Uterus (tissue), 2 donors: Measurements from ENCODE around the gene POTEJ.
"Not testable (repeated sequence)": the region's sequence is repeated elsewhere in the genome, so short reads cannot be mapped to it uniquely, and the experiment has no call there.

Experiments
- POLR2A ChIP-seq, 2 donors: fragments of 450-650 bp; IDR thresholded peaks; one replicate each; pipeline ENCODE4 v1.6.1; 2016; ENCODE audit warnings: antibody characterized with exemption in 2 of 2, mild to moderate bottlenecking in 1 of 2, moderate library complexity in 1 of 2
- TF ChIP-seq, protein P1 (sequence below), 4 experiments: fragments of 200-600 bp in 2 of 4; fragments of 450-650 bp in 2 of 4; sonication (generic) in 2 of 4; IDR thresholded peaks; one replicate each; pipeline ENCODE4 v1.5.1; 2016 to 2019; ENCODE audit warnings: antibody characterized with exemption in 4 of 4, mild to moderate bottlenecking in 2 of 4, moderate library complexity in 1 of 4

- not testable (repeated sequence) for TF ChIP-seq POLR2A (IDR thresholded peaks at IDR 0.05)
- TF ChIP-seq, protein P1, sequence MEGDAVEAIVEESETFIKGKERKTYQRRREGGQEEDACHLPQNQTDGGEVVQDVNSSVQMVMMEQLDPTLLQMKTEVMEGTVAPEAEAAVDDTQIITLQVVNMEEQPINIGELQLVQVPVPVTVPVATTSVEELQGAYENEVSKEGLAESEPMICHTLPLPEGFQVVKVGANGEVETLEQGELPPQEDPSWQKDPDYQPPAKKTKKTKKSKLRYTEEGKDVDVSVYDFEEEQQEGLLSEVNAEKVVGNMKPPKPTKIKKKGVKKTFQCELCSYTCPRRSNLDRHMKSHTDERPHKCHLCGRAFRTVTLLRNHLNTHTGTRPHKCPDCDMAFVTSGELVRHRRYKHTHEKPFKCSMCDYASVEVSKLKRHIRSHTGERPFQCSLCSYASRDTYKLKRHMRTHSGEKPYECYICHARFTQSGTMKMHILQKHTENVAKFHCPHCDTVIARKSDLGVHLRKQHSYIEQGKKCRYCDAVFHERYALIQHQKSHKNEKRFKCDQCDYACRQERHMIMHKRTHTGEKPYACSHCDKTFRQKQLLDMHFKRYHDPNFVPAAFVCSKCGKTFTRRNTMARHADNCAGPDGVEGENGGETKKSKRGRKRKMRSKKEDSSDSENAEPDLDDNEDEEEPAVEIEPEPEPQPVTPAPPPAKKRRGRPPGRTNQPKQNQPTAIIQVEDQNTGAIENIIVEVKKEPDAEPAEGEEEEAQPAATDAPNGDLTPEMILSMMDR (IDR thresholded peaks at IDR 0.05) = not testable (repeated sequence)
Observed at GRCh38 chr2:130597994-130598393, 13.2 kb upstream of the POTEJ start.
